ENCODE measurements around the gene VWCE.

VWCE gene

GRCh38 chr11:61294717-61295595 lies at the start of gene VWCE:
TSS of gene VWCE (minus strand) at chr11:61295316. CDS start at chr11:61295037, 279 bp downstream.
- Mint-ChIP-seq H3K36me3 (ENCODE audit: low read depth) (peaks cover 22% of the 10 kb centered on the region), H3K27ac (peak within 1 kb of the TSS; percentile 52)

GRCh38 chr11:61343792-61344745 lies 49.0 kb upstream of the VWCE start:
- no peak overlapping the region for H3K4me3 Mint-ChIP-seq
- peaks cover 1% of the 10 kb centered on the region for H3K4me1 Mint-ChIP-seq (ENCODE audit: low read depth)
- H3K27ac Mint-ChIP-seq = no peak overlapping the region

More at GRCh38 chr11:61294717-61295595, at the start of gene VWCE:
- Mint-ChIP-seq H3K9me3 (no peaks in the 10 kb centered on the region), H3K27me3 (ENCODE audit: low read depth) (peaks cover 17% of the 10 kb centered on the region), H3K4me3 (peak within 1 kb of the TSS; percentile 77), H3K4me1 (ENCODE audit: low read depth) (peaks cover 30% of the 10 kb centered on the region)

GRCh38 chr11:61342207-61342803 lies 47.2 kb upstream of the VWCE start:
- Mint-ChIP-seq H3K9me3 (no peaks in the 10 kb centered on the region), H3K27ac (no peak overlapping the region), H3K36me3 (ENCODE audit: low read depth) (peaks cover 4% of the 10 kb centered on the region)

More at GRCh38 chr11:61343792-61344745, 49.0 kb upstream of the VWCE start:
- Mint-ChIP-seq H3K27me3 (ENCODE audit: low read depth) (no peaks in the 10 kb centered on the region), H3K36me3 (ENCODE audit: low read depth) (peaks cover 5% of the 10 kb centered on the region), H3K9me3 (no peaks in the 10 kb centered on the region)

GRCh38 chr11:61341706-61342105 lies 46.6 kb upstream of the VWCE start:
- H3K4me1 Mint-ChIP-seq (ENCODE audit: low read depth) = peaks cover 5% of the 10 kb centered on the region
- peaks cover 4% of the 10 kb centered on the region for H3K36me3 Mint-ChIP-seq (ENCODE audit: low read depth)
- no peak overlapping the region for H3K4me3 Mint-ChIP-seq
- no peaks in the 10 kb centered on the region for H3K27me3 Mint-ChIP-seq (ENCODE audit: low read depth)
- no peaks in the 10 kb centered on the region for H3K9me3 Mint-ChIP-seq
- no peak overlapping the region for H3K27ac Mint-ChIP-seq

More at GRCh38 chr11:61342207-61342803, 47.2 kb upstream of the VWCE start:
- Mint-ChIP-seq H3K4me1 (ENCODE audit: low read depth) (peaks cover 1% of the 10 kb centered on the region), H3K27me3 (ENCODE audit: low read depth) (no peaks in the 10 kb centered on the region), H3K4me3 (no peak overlapping the region)

- no peak overlapping the region for H3K27ac Mint-ChIP-seq
- H3K9me3 Mint-ChIP-seq = no peaks in the 10 kb centered on the region
- H3K36me3 Mint-ChIP-seq (ENCODE audit: low read depth) = peaks cover 3% of the 10 kb centered on the region
- no peaks in the 10 kb centered on the region for H3K27me3 Mint-ChIP-seq (ENCODE audit: low read depth)
- peaks cover 6% of the 10 kb centered on the region for H3K4me1 Mint-ChIP-seq (ENCODE audit: low read depth)
- H3K4me3 Mint-ChIP-seq = no peak overlapping the region
Measured at GRCh38 chr11:61340979-61341378, 45.9 kb upstream of the VWCE start.

GRCh38 chr11:61339490-61339878 lies 44.4 kb upstream of the VWCE start:
- Mint-ChIP-seq H3K27me3 (ENCODE audit: low read depth) (no peaks in the 10 kb centered on the region), H3K27ac (no peak overlapping the region), H3K36me3 (ENCODE audit: low read depth) (peaks cover 2% of the 10 kb centered on the region), H3K4me1 (ENCODE audit: low read depth) (peaks cover 8% of the 10 kb centered on the region), H3K9me3 (no peaks in the 10 kb centered on the region), H3K4me3 (no peak overlapping the region)

GRCh38 chr11:61338783-61339489 lies 43.8 kb upstream of the VWCE start:
- no peaks in the 10 kb centered on the region for H3K9me3 Mint-ChIP-seq
- H3K4me3 Mint-ChIP-seq = no peak overlapping the region
- peaks cover 2% of the 10 kb centered on the region for H3K36me3 Mint-ChIP-seq (ENCODE audit: low read depth)
- no peaks in the 10 kb centered on the region for H3K27me3 Mint-ChIP-seq (ENCODE audit: low read depth)
- peaks cover 13% of the 10 kb centered on the region for H3K4me1 Mint-ChIP-seq (ENCODE audit: low read depth)
- H3K27ac Mint-ChIP-seq = no peak overlapping the region

GRCh38 chr11:61337706-61338470 lies 42.8 kb upstream of the VWCE start:
- peaks cover 21% of the 10 kb centered on the region for H3K4me1 Mint-ChIP-seq (ENCODE audit: low read depth)
- H3K27ac Mint-ChIP-seq = no peak overlapping the region

GRCh38 chr11:61336171-61336935 lies 41.2 kb upstream of the VWCE start:
- Mint-ChIP-seq H3K4me1 (ENCODE audit: low read depth) (peaks cover 30% of the 10 kb centered on the region), H3K4me3 (no peak overlapping the region), H3K9me3 (no peaks in the 10 kb centered on the region), H3K36me3 (ENCODE audit: low read depth) (peaks cover 10% of the 10 kb centered on the region), H3K27ac (peak overlapping the region; percentile 76), H3K27me3 (ENCODE audit: low read depth) (no peaks in the 10 kb centered on the region)

More at GRCh38 chr11:61337706-61338470, 42.8 kb upstream of the VWCE start:
- Mint-ChIP-seq H3K27me3 (ENCODE audit: low read depth) (no peaks in the 10 kb centered on the region), H3K4me3 (no peak overlapping the region), H3K36me3 (ENCODE audit: low read depth) (peaks cover 2% of the 10 kb centered on the region), H3K9me3 (no peaks in the 10 kb centered on the region)

GRCh38 chr11:61335355-61335710 lies 40.2 kb upstream of the VWCE start:
- H3K4me3 Mint-ChIP-seq = no peak overlapping the region
- no peaks in the 10 kb centered on the region for H3K27me3 Mint-ChIP-seq (ENCODE audit: low read depth)
- H3K36me3 Mint-ChIP-seq (ENCODE audit: low read depth) = peaks cover 13% of the 10 kb centered on the region
- H3K27ac Mint-ChIP-seq = peak overlapping the region; percentile 62
- H3K9me3 Mint-ChIP-seq = no peaks in the 10 kb centered on the region
- H3K4me1 Mint-ChIP-seq (ENCODE audit: low read depth) = peaks cover 36% of the 10 kb centered on the region

GRCh38 chr11:61334434-61335354 lies 39.6 kb upstream of the VWCE start:
- H3K4me3 Mint-ChIP-seq = peak overlapping the region; percentile 96
- H3K4me1 Mint-ChIP-seq (ENCODE audit: low read depth) = peaks cover 41% of the 10 kb centered on the region
- H3K27me3 Mint-ChIP-seq (ENCODE audit: low read depth) = no peaks in the 10 kb centered on the region
- no peaks in the 10 kb centered on the region for H3K9me3 Mint-ChIP-seq
- H3K27ac Mint-ChIP-seq = peak overlapping the region; percentile 97
- peaks cover 18% of the 10 kb centered on the region for H3K36me3 Mint-ChIP-seq (ENCODE audit: low read depth)

Measured in T-helper 1 cell treated with Interleukin-12 subunit alpha and Interleukin-12 subunit beta and Interleukin-4 antibody, amounts not matched to agents 30 μg/mL and 1 μg/mL, for 36 hours (primary cell).